Suprapubic skin (tissue), 4 donors: ENCODE measurements around the gene MT1M. TPM values are rescaled to one million over a fixed set of nuclear protein-coding genes. Genes with fewer than 3 reads are reported as not detected.
A peak's percentile ranks its signal among the peaks of the same experiment; 100 is the strongest.

Source experiments
- DNase-seq, 2 donors: peaks; one replicate each; pipeline ENCODE4 v3.0.0-alpha.2; 2019; ENCODE audit warnings: low spot score in 2 of 2
- H3K27ac ChIP-seq: fragments of 200-600 bp; sonication (generic); one replicate; pipeline ENCODE4 v1.5.1; 2019
- H3K27me3 ChIP-seq: fragments of 200-600 bp; sonication (generic); one replicate; pipeline ENCODE4 v1.5.1; 2019
- H3K36me3 ChIP-seq: fragments of 200-600 bp; sonication (generic); one replicate; pipeline ENCODE4 v1.5.1; 2019
- H3K4me1 ChIP-seq: fragments of 200-600 bp; sonication (generic); one replicate; pipeline ENCODE4 v1.5.1; 2019
- H3K4me3 ChIP-seq: fragments of 200-600 bp; sonication (generic); one replicate; pipeline ENCODE4 v1.5.1; 2019; ENCODE audit warnings: mild to moderate bottlenecking
- H3K9me3 ChIP-seq: fragments of 200-600 bp; sonication (generic); one replicate; pipeline ENCODE4 v1.5.1; 2019
- CTCF ChIP-seq, 2 donors: fragments of 200-600 bp in 1 of 2; fragments of 450-650 bp in 1 of 2; sonication (generic) in 1 of 2; IDR thresholded peaks; one replicate each; pipeline ENCODE4 v1.5.1; 2016 to 2019; ENCODE audit warnings: antibody characterized with exemption in 2 of 2, mild to moderate bottlenecking in 1 of 2, moderate library complexity in 1 of 2
- EP300 ChIP-seq: sonication (generic); formaldehyde crosslinking; IDR thresholded peaks from one replicate; pipeline ENCODE4 v1.6.1; 2017; ENCODE audit warnings: antibody characterized with exemption
- POLR2A ChIP-seq, 2 donors: fragments of 450-650 bp; IDR thresholded peaks; one replicate each; pipeline ENCODE4 v1.6.1; 2017; ENCODE audit warnings: antibody characterized with exemption in 2 of 2, mild to moderate bottlenecking in 2 of 2, moderate library complexity in 2 of 2
- POLR2AphosphoS5 ChIP-seq, 3 donors: sonication (generic); formaldehyde crosslinking; IDR thresholded peaks; one replicate each; pipeline ENCODE4 v1.6.1; 2017; ENCODE audit warnings: antibody characterized with exemption in 3 of 3
- WGBS: methylation state at CpG from one replicate; pipeline ENCODE4 v1.1.5; 2018; 5-methylcytosine and 5-hydroxymethylcytosine counted together
- total RNA-seq, 4 donors: library from RNA; depleted of rRNA; stranded (reverse); fragments of >200 nt; gene quantifications; one replicate each; pipeline ENCODE4 v1.1.0, GENCODE V29; 2016

The MT1M gene
- total RNA-seq, 4 donors from 2014 or later = 13.6 to 41.7 (median 20.5) TPM

GRCh38 chr16:56600398-56600999 is 32.0 kb upstream of the MT1M start:
- Histone ChIP-seq H3K4me1 (peaks cover 7% of the 10 kb centered on the region), H3K9me3 (no peaks in the 10 kb centered on the region), H3K27ac (no peak overlapping the region), H3K4me3 (no peak overlapping the region), H3K27me3 (no peaks in the 10 kb centered on the region), H3K36me3 (no peaks in the 10 kb centered on the region)
- TF ChIP-seq EP300 = no peak
- TF ChIP-seq CTCF (IDR thresholded peaks at IDR 0.05) = peak; percentile 21 to 60
- DNase-seq = no peak
- 31% methylated on average over 8 of the region's 8 CpGs for WGBS

- TF ChIP-seq POLR2A (IDR thresholded peaks at IDR 0.05) = no peak
- no peak for TF ChIP-seq POLR2AphosphoS5 (IDR thresholded peaks at IDR 0.05)
- no peak for TF ChIP-seq EP300
- TF ChIP-seq CTCF (IDR thresholded peaks at IDR 0.05) = no peak
- no peaks in the 10 kb centered on the region for H3K9me3 ChIP-seq
- peaks cover 16% of the 10 kb centered on the region for H3K4me1 ChIP-seq
- 78% methylated on average over 9 of the region's 9 CpGs for WGBS
- H3K27ac ChIP-seq = no peak overlapping the region
- H3K27me3 ChIP-seq = no peaks in the 10 kb centered on the region
- no peak overlapping the region for H3K4me3 ChIP-seq
- no peak for DNase-seq
- no peaks in the 10 kb centered on the region for H3K36me3 ChIP-seq
These were observed 31.1 kb upstream of the MT1M start for GRCh38 chr16:56601325-56601724.

GRCh38 chr16:56603589-56603988 is 28.9 kb upstream of the MT1M start:
- no peak for DNase-seq
- H3K27ac ChIP-seq = no peak overlapping the region
- no peaks in the 10 kb centered on the region for H3K27me3 ChIP-seq
- no peaks in the 10 kb centered on the region for H3K9me3 ChIP-seq
- H3K36me3 ChIP-seq = no peaks in the 10 kb centered on the region
- 64% methylated on average over 4 of the region's 4 CpGs for WGBS
- no peak for TF ChIP-seq EP300
- TF ChIP-seq POLR2AphosphoS5 (IDR thresholded peaks at IDR 0.05) = no peak
- peak in 1 of 2 donors; percentile 29 for TF ChIP-seq CTCF (IDR thresholded peaks at IDR 0.05)
- peaks cover 36% of the 10 kb centered on the region for H3K4me1 ChIP-seq
- H3K4me3 ChIP-seq = no peak overlapping the region

- no peak for DNase-seq
- Histone ChIP-seq H3K27me3 (no peaks in the 10 kb centered on the region), H3K9me3 (no peaks in the 10 kb centered on the region), H3K36me3 (no peaks in the 10 kb centered on the region), H3K4me3 (no peak overlapping the region), H3K27ac (no peak overlapping the region), H3K4me1 (peaks cover 49% of the 10 kb centered on the region)
- 76% methylated on average over 4 of the region's 4 CpGs for WGBS
- no peak for TF ChIP-seq POLR2AphosphoS5 (IDR thresholded peaks at IDR 0.05)
- TF ChIP-seq POLR2A (IDR thresholded peaks at IDR 0.05) = no peak
- no peak for TF ChIP-seq CTCF (IDR thresholded peaks at IDR 0.05)
- no peak for TF ChIP-seq EP300
These were observed 27.5 kb upstream of the MT1M start for GRCh38 chr16:56604966-56605365.

- WGBS = 61% methylated on average over 1 of the region's 1 CpG
- Histone ChIP-seq H3K36me3 (no peaks in the 10 kb centered on the region), H3K27me3 (no peaks in the 10 kb centered on the region), H3K27ac (peak overlapping the region; percentile 96), H3K4me3 (no peak overlapping the region), H3K9me3 (no peaks in the 10 kb centered on the region), H3K4me1 (peaks cover 55% of the 10 kb centered on the region)
- no peak for DNase-seq
- TF ChIP-seq POLR2AphosphoS5 (IDR thresholded peaks at IDR 0.05) (no peak), EP300 (no peak), CTCF (IDR thresholded peaks at IDR 0.05) (no peak), POLR2A (IDR thresholded peaks at IDR 0.05) (no peak)
These were observed 27.0 kb upstream of the MT1M start for GRCh38 chr16:56605475-56605874.
